Glutamatergic neuron (in vitro differentiated cells): ENCODE measurements around the gene FEZ2. TPM values are rescaled to one million over a fixed set of nuclear protein-coding genes. Genes with fewer than 3 reads are reported as not detected.

Experiments used
- DNase-seq: peaks from one replicate; pipeline ENCODE4 v3.0.0; 2022
- H3K27ac Mint-ChIP-seq: one replicate; pipeline ENCODE4 v1.8.0; 2020; ENCODE audit warnings: mild to moderate bottlenecking, mixed read lengths, inconsistent platforms; ENCODE audit not compliant: unreplicated experiment
- H3K27me3 Mint-ChIP-seq: one replicate; pipeline ENCODE4 v1.8.0; 2020; ENCODE audit warnings: mild to moderate bottlenecking, moderate library complexity, mixed read lengths, inconsistent platforms; ENCODE audit not compliant: unreplicated experiment
- H3K36me3 Mint-ChIP-seq: one replicate; pipeline ENCODE4 v1.8.0; 2020; ENCODE audit warnings: mild to moderate bottlenecking, mixed read lengths, inconsistent platforms; ENCODE audit not compliant: unreplicated experiment
- H3K4me1 Mint-ChIP-seq: one replicate; pipeline ENCODE4 v1.8.0; 2020; ENCODE audit warnings: mild to moderate bottlenecking, low read depth, mixed read lengths, inconsistent platforms; ENCODE audit not compliant: unreplicated experiment
- H3K4me3 Mint-ChIP-seq: one replicate; pipeline ENCODE4 v1.8.0; 2020; ENCODE audit warnings: mild to moderate bottlenecking, mixed read lengths, inconsistent platforms; ENCODE audit not compliant: unreplicated experiment
- H3K9me3 Mint-ChIP-seq: one replicate; pipeline ENCODE4 v1.8.0; 2020; ENCODE audit warnings: mild to moderate bottlenecking, moderate library complexity, mixed read lengths, inconsistent platforms; ENCODE audit not compliant: unreplicated experiment
- total RNA-seq: library from RNA; stranded (reverse); fragmentation: NEBNext Ultra II Directional; extraction: Animal tissue kit (Norgen Biotek cat#: 25700); gene quantifications from one replicate; pipeline ENCODE4 v1.2.1, GENCODE V29; 2021; ENCODE audit not compliant: unreplicated experiment
- TF ChIP-seq, protein P1 (sequence below): fragments of 200-600 bp; sonication (generic); IDR thresholded peaks from one replicate; pipeline ENCODE4 v1.5.0; 2021; ENCODE audit not compliant: partially characterized antibody, unreplicated experiment

Gene FEZ2
- total RNA-seq, 1 donor from 2014 or later: 47.3 TPM

DNA sequence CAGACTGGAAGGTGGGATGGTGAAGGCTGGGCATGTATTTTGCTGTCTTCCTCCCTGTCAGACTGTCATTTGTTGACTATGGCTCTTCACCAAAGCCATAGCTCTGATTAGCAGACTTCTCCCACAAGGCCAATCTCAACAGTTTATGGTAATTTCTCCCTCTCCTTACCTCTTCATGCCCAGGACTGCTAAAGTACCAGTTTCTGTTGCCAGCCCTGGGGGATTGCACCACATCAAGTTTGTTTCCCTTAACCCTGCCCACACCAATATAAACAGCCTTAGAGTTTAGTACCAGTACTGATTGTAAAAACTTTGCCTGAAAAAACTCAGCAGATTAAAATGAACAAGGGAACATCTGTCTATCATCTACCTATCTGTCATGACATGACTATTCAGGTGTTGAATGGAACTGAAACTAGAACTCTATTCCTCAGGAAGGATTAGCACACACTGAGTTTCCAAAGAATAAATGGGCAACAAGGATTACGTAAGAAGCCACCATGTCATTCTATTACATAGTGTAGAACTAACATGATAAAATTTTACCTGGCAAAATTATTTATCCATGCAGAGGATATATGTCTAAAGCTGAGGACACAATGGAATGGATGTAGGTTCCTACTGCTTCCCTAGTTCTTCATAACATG lies 13.7 kb downstream of the FEZ2 start:
- TF ChIP-seq, protein P1, sequence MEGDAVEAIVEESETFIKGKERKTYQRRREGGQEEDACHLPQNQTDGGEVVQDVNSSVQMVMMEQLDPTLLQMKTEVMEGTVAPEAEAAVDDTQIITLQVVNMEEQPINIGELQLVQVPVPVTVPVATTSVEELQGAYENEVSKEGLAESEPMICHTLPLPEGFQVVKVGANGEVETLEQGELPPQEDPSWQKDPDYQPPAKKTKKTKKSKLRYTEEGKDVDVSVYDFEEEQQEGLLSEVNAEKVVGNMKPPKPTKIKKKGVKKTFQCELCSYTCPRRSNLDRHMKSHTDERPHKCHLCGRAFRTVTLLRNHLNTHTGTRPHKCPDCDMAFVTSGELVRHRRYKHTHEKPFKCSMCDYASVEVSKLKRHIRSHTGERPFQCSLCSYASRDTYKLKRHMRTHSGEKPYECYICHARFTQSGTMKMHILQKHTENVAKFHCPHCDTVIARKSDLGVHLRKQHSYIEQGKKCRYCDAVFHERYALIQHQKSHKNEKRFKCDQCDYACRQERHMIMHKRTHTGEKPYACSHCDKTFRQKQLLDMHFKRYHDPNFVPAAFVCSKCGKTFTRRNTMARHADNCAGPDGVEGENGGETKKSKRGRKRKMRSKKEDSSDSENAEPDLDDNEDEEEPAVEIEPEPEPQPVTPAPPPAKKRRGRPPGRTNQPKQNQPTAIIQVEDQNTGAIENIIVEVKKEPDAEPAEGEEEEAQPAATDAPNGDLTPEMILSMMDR: no peak
- H3K27ac Mint-ChIP-seq: no peak overlapping the region
- peaks cover 3% of the 10 kb centered on the region for H3K36me3 Mint-ChIP-seq
- no peak overlapping the region for H3K4me3 Mint-ChIP-seq
- peaks cover 4% of the 10 kb centered on the region for H3K4me1 Mint-ChIP-seq
- no peaks in the 10 kb centered on the region for H3K9me3 Mint-ChIP-seq
- H3K27me3 Mint-ChIP-seq: no peaks in the 10 kb centered on the region
- DNase-seq: no peak

GRCh38 chr2:36582951-36583350 lies 15.0 kb downstream of the FEZ2 start:
- Mint-ChIP-seq H3K4me3 (no peak overlapping the region), H3K27me3 (no peaks in the 10 kb centered on the region), H3K27ac (no peak overlapping the region), H3K9me3 (no peaks in the 10 kb centered on the region), H3K36me3 (peaks cover 3% of the 10 kb centered on the region), H3K4me1 (no peaks in the 10 kb centered on the region)
- TF ChIP-seq, protein P1: no peak
- DNase-seq: no peak

DNA sequence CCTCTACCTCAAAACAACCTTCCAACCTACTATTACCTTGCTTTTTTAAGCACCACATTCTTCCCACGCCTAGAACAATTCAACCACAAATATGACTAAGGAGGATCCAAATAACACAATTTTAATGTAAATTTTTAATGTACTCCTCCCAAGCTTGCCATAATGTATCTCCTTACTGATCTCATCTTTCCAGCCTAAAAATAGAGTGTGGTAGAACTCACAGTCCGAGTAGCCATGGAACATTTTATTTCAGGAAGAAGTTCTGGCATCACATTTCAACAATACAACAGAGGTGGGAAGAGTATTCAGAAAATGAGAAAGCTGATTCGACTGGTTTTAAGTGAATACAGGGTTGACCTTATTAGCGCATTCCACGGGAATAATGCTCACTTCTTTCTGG lies 15.4 kb downstream of the FEZ2 start:
- Mint-ChIP-seq H3K27ac (no peak overlapping the region), H3K36me3 (peaks cover 3% of the 10 kb centered on the region), H3K4me1 (no peaks in the 10 kb centered on the region), H3K9me3 (no peaks in the 10 kb centered on the region), H3K4me3 (no peak overlapping the region), H3K27me3 (no peaks in the 10 kb centered on the region)
- DNase-seq: no peak
- TF ChIP-seq, protein P1: no peak

- TF ChIP-seq, protein P1: no peak
- no peak for DNase-seq
- H3K4me3 Mint-ChIP-seq: no peak overlapping the region
- peaks cover 7% of the 10 kb centered on the region for H3K36me3 Mint-ChIP-seq
- H3K9me3 Mint-ChIP-seq: no peaks in the 10 kb centered on the region
- no peaks in the 10 kb centered on the region for H3K4me1 Mint-ChIP-seq
- no peak overlapping the region for H3K27ac Mint-ChIP-seq
- H3K27me3 Mint-ChIP-seq: no peaks in the 10 kb centered on the region
These were observed 18.7 kb downstream of the FEZ2 start for GRCh38 chr2:36579297-36579664.

GRCh38 chr2:36578343-36579296 lies 19.3 kb downstream of the FEZ2 start:
- Mint-ChIP-seq H3K27ac (no peak overlapping the region), H3K27me3 (no peaks in the 10 kb centered on the region), H3K4me3 (no peak overlapping the region), H3K4me1 (no peaks in the 10 kb centered on the region), H3K36me3 (peaks cover 7% of the 10 kb centered on the region), H3K9me3 (no peaks in the 10 kb centered on the region)
- no peak for DNase-seq
- TF ChIP-seq, protein P1: no peak
